Aorta (tissue), 5 donors: ENCODE data around the gene PSMD1. TPM values are rescaled to one million over a fixed set of nuclear protein-coding genes. Genes with fewer than 3 reads are reported as not detected.
"Not testable (repeated sequence)": the region's sequence is repeated elsewhere in the genome, so short reads cannot be mapped to it uniquely, and the experiment has no call there.

Experiments
- ATAC-seq: fragments of 200-7000 bp; cut with Tn5 transposase; one replicate; pipeline ENCODE4 v1.9.1; 2022; ENCODE audit warnings: moderate library complexity; ENCODE audit not compliant: low FRiP score
- DNase-seq, 2 donors: peaks; one replicate each; pipeline ENCODE4 v3.0.0-alpha.2; 2020
- H3K27ac ChIP-seq, 2 donors: one replicate each; pipeline ENCODE4 v1.5.1; 2013; ENCODE audit warnings: low read length in 2 of 2, mild to moderate bottlenecking in 2 of 2, moderate library complexity in 2 of 2, control low read depth in 1 of 2, inconsistent platforms in 1 of 2, low read depth in 1 of 2
- H3K27me3 ChIP-seq, 2 donors: one replicate each; pipeline ENCODE4 v1.6.1; 2013; ENCODE audit warnings: control low read depth in 1 of 2, low read length in 1 of 2, mild to moderate bottlenecking in 1 of 2, moderate library complexity in 1 of 2; ENCODE audit not compliant: insufficient read depth in 2 of 2, control insufficient read depth in 1 of 2
- H3K36me3 ChIP-seq, 2 donors: one replicate each; pipeline ENCODE4 v1.6.1; 2013; ENCODE audit warnings: control low read depth in 1 of 2, low read length in 1 of 2, mild to moderate bottlenecking in 1 of 2; ENCODE audit not compliant: insufficient read depth in 2 of 2, control insufficient read depth in 1 of 2
- H3K4me1 ChIP-seq, 2 donors: one replicate each; pipeline ENCODE4 v1.6.1; 2013; ENCODE audit warnings: low read length in 2 of 2, control low read depth in 1 of 2, mild to moderate bottlenecking in 1 of 2, moderate library complexity in 1 of 2; ENCODE audit not compliant: insufficient read depth in 2 of 2, control insufficient read depth in 1 of 2
- H3K4me3 ChIP-seq, 2 donors: one replicate each; pipeline ENCODE4 v1.5.1; 2013; ENCODE audit warnings: low read length in 2 of 2, control low read depth in 1 of 2, mild to moderate bottlenecking in 1 of 2
- H3K9me3 ChIP-seq: one replicate; pipeline ENCODE4 v1.6.1; 2013; ENCODE audit warnings: mild to moderate bottlenecking, low read length; ENCODE audit not compliant: control insufficient read depth
- WGBS, 2 donors: extraction: QIAGEN DNeasy Blood & Tissue Kit; methylation state at CpG; one replicate each; pipeline ENCODE4 v1.1.7; 2013; 5-methylcytosine and 5-hydroxymethylcytosine counted together
- intact Hi-C, 2 donors: fragments of 100-400 bp; cut with DNase I; formaldehyde crosslinking; loops; one replicate each; pipeline versions ENCODE4 v1.14.2 to v1.15.0; 2022
- polyA plus RNA-seq, 2 donors: library from polyadenylated mRNA; stranded (reverse); fragments of 200-250 nt; gene quantifications; one replicate each; pipeline ENCODE4 v1.2.3, GENCODE V29; 2013
- total RNA-seq, 2 donors: library from RNA; stranded (reverse); fragmentation: NEBNext Ultra II Directional; extraction: Animal tissue kit (Norgen Biotek cat#: 25700); gene quantifications; one replicate each; pipeline ENCODE4 v1.2.1, GENCODE V29; 2021
- donor health status: healthy with polysubstance abuse.
- donor health status: Bipolar disorder and iron deficiency.
- donor health status: DM: no; HTN: no; CAD: no.
- donor health status: DM: no; HTN: no; CAD: no.
- donor health status: DM: yes; HTN: yes; CAD: no.

The PSMD1 gene
- total and polyA plus RNA-seq, 4 donors: 27.8 to 69.7 (median 51.5) TPM

GRCh38 chr2:231174211-231174651, 117.6 kb downstream of the PSMD1 start:
- H3K4me1 ChIP-seq: no peaks in the 10 kb centered on the region
- DNase-seq: no peak
- no peak overlapping the region for H3K27ac ChIP-seq
- H3K36me3 ChIP-seq: no peaks in the 10 kb centered on the region
- H3K9me3 ChIP-seq: no peaks in the 10 kb centered on the region
- no peak overlapping the region for H3K4me3 ChIP-seq
- WGBS, 2 donors: 20 to 28% methylated on average over 2 of the region's 2 CpGs
- intact Hi-C loops: no loop called here
- no peak for ATAC-seq
- H3K27me3 ChIP-seq: no peaks in the 10 kb centered on the region

GRCh38 chr2:231176066-231176465, 119.4 kb downstream of the PSMD1 start:
- no peak overlapping the region for H3K4me3 ChIP-seq
- WGBS, 2 donors: 89 to 92% methylated on average over 2 of the region's 2 CpGs
- intact Hi-C loops: no loop called here
- no peak overlapping the region for H3K27ac ChIP-seq
- no peak for DNase-seq
- no peaks in the 10 kb centered on the region for H3K36me3 ChIP-seq
- no peaks in the 10 kb centered on the region for H3K27me3 ChIP-seq
- no peaks in the 10 kb centered on the region for H3K9me3 ChIP-seq
- no peak for ATAC-seq
- peaks cover 0 to 2% of the 10 kb centered on the region in 2 donors for H3K4me1 ChIP-seq

- ATAC-seq: no peak
- no peak for DNase-seq
- H3K27me3 ChIP-seq: no peaks in the 10 kb centered on the region
- no peak overlapping the region for H3K4me3 ChIP-seq
- peaks cover 0 to 3% of the 10 kb centered on the region in 2 donors for H3K4me1 ChIP-seq
- intact Hi-C loops: no loop called here
- no peaks in the 10 kb centered on the region for H3K9me3 ChIP-seq
- H3K36me3 ChIP-seq: no peaks in the 10 kb centered on the region
- WGBS, 2 donors: 87% methylated on average over 11 of the region's 11 CpGs
- H3K27ac ChIP-seq: no peak overlapping the region
These were observed 120.7 kb downstream of the PSMD1 start for GRCh38 chr2:231177156-231178025.

- H3K4me3 ChIP-seq, H3K27ac ChIP-seq, H3K27me3 ChIP-seq, intact Hi-C loops, DNase-seq, ATAC-seq, H3K9me3 ChIP-seq, H3K4me1 ChIP-seq, H3K36me3 ChIP-seq: not testable (repeated sequence)
- WGBS, 2 donors: 91 to 93% methylated on average over 5 of the region's 5 CpGs
These were observed 122.1 kb downstream of the PSMD1 start for GRCh38 chr2:231178805-231179204.

- Histone ChIP-seq H3K4me3 (no peak overlapping the region), H3K27ac (peak overlapping the region; percentile 81 to 97), H3K9me3 (no peaks in the 10 kb centered on the region), H3K4me1 (peaks cover 0 to 9% of the 10 kb centered on the region in 2 donors), H3K36me3 (no peaks in the 10 kb centered on the region), H3K27me3 (no peaks in the 10 kb centered on the region)
- WGBS, 2 donors: 17% methylated on average over 12 of the region's 12 CpGs
- intact Hi-C loops: no loop called here
- ATAC-seq (peak; percentile 67), DNase-seq (peak; percentile 91 to 92)
These were observed 125.3 kb downstream of the PSMD1 start for GRCh38 chr2:231181860-231182512.

GRCh38 chr2:231182513-231182899, 125.8 kb downstream of the PSMD1 start:
- no peak overlapping the region for H3K4me3 ChIP-seq
- no peaks in the 10 kb centered on the region for H3K36me3 ChIP-seq
- WGBS, 2 donors: 69 to 77% methylated on average over 8 of the region's 8 CpGs
- peak overlapping the region in 1 of 2 donors; percentile 97 for H3K27ac ChIP-seq
- DNase-seq (no peak), ATAC-seq (no peak)
- H3K27me3 ChIP-seq: no peaks in the 10 kb centered on the region
- no peaks in the 10 kb centered on the region for H3K9me3 ChIP-seq
- intact Hi-C loops: no loop called here
- H3K4me1 ChIP-seq: peaks cover 0 to 9% of the 10 kb centered on the region in 2 donors

GRCh38 chr2:231183851-231184250, 127.2 kb downstream of the PSMD1 start:
- no peaks in the 10 kb centered on the region for H3K27me3 ChIP-seq
- peaks cover 0 to 9% of the 10 kb centered on the region in 2 donors for H3K4me1 ChIP-seq
- peak overlapping the region in 1 of 2 donors; percentile 1 for H3K27ac ChIP-seq
- intact Hi-C loops: no loop called here
- no peaks in the 10 kb centered on the region for H3K9me3 ChIP-seq
- ATAC-seq (no peak), DNase-seq (no peak)
- WGBS, 2 donors: 93 to 96% methylated on average over 8 of the region's 8 CpGs
- no peaks in the 10 kb centered on the region for H3K36me3 ChIP-seq
- H3K4me3 ChIP-seq: no peak overlapping the region

GRCh38 chr2:231184319-231184718, 127.7 kb downstream of the PSMD1 start:
- H3K27me3 ChIP-seq: no peaks in the 10 kb centered on the region
- peaks cover 0 to 9% of the 10 kb centered on the region in 2 donors for H3K4me1 ChIP-seq
- no peak for DNase-seq
- H3K27ac ChIP-seq: no peak overlapping the region
- no peak overlapping the region for H3K4me3 ChIP-seq
- ATAC-seq: no peak
- 92 to 96% methylated on average over 4 of the region's 4 CpGs for WGBS, 2 donors
- no peaks in the 10 kb centered on the region for H3K36me3 ChIP-seq
- no peaks in the 10 kb centered on the region for H3K9me3 ChIP-seq
- intact Hi-C loops: no loop called here
